HepG2 (cell line): ENCODE results near the gene POLR1C. TPM values are rescaled to one million over a fixed set of nuclear protein-coding genes. Genes with fewer than 3 reads are reported as not detected.

ENCODE experiments used
- ARID2 ChIP-seq: sonication (generic); formaldehyde crosslinking; IDR thresholded peaks from 2 replicates; pipeline ENCODE4 v1.8.1; 2022; ENCODE audit warnings: mild to moderate bottlenecking, missing genetic modification reagents, borderline replicate concordance
- ATAD3A ChIP-seq: sonication (generic); formaldehyde crosslinking; IDR thresholded peaks from 2 replicates; pipeline ENCODE4 v1.4.0; 2020; ENCODE audit warnings: missing genetic modification reagents
- ATM ChIP-seq: fragments of 450-650 bp; IDR thresholded peaks from 2 replicates; pipeline ENCODE4 v1.7.1; 2017; ENCODE audit warnings: mild to moderate bottlenecking, borderline replicate concordance
- BORCS8-MEF2B ChIP-seq: sonication (generic); formaldehyde crosslinking; IDR thresholded peaks from 2 replicates; pipeline ENCODE4 v1.8.0; 2022; ENCODE audit warnings: mild to moderate bottlenecking, missing genetic modification reagents
- GATAD2A ChIP-seq: IDR thresholded peaks from 2 replicates; pipeline ENCODE4 v1.6.1; 2016
- IRX3 ChIP-seq: sonication (generic); formaldehyde crosslinking; IDR thresholded peaks from 2 replicates; pipeline ENCODE4 v1.8.1; 2023; ENCODE audit warnings: mild to moderate bottlenecking, low read depth, missing genetic modification reagents, borderline replicate concordance
- KDM2A ChIP-seq: sonication (generic); formaldehyde crosslinking; IDR thresholded peaks from 2 replicates; pipeline ENCODE4 v1.4.0; 2020; ENCODE audit warnings: low read depth, missing genetic modification reagents, borderline replicate concordance
- NCOA5 ChIP-seq: sonication (generic); formaldehyde crosslinking; IDR thresholded peaks from 2 replicates; pipeline ENCODE4 v1.4.0; 2020; ENCODE audit warnings: missing genetic modification reagents
- PLRG1 ChIP-seq: fragments of 450-650 bp; conservative IDR thresholded peaks from 2 replicates; pipeline ENCODE4 v1.6.1; 2016
- SP5 ChIP-seq: IDR thresholded peaks from 2 replicates; pipeline ENCODE4 v1.6.1; 2016; ENCODE audit warnings: low read depth, borderline replicate concordance
- TCF12 ChIP-seq, 2 experiments: fragments of 450-650 bp in 1 of 2; sonication (generic) in 1 of 2; formaldehyde crosslinking in 1 of 2; IDR thresholded peaks; 2 replicates each; pipeline versions ENCODE4 v1.6.1 to v1.8.0; 2017 to 2022; ENCODE audit warnings: antibody characterized with exemption in 1 of 2, mild to moderate bottlenecking in 1 of 2, missing genetic modification reagents in 1 of 2, moderate library complexity in 1 of 2
- YY1 ChIP-seq: IDR thresholded peaks from 2 replicates; pipeline ENCODE4 v1.6.1; 2011; ENCODE audit warnings: low read length, low read depth, moderate library complexity, mild to moderate bottlenecking; ENCODE audit not compliant: insufficient read depth, insufficient replicate concordance
- ZBTB20 ChIP-seq: sonication (generic); formaldehyde crosslinking; IDR thresholded peaks from 2 replicates; pipeline ENCODE4 v1.8.1; 2023; ENCODE audit warnings: missing genetic modification reagents, low read depth, mild to moderate bottlenecking, borderline replicate concordance
- ZFP36L1 ChIP-seq: sonication (generic); formaldehyde crosslinking; IDR thresholded peaks from 2 replicates; pipeline ENCODE4 v1.8.0; 2022; ENCODE audit warnings: mild to moderate bottlenecking, missing genetic modification reagents, moderate library complexity
- ZNF234 ChIP-seq: sonication (generic); formaldehyde crosslinking; conservative IDR thresholded peaks from 2 replicates; pipeline ENCODE4 v1.5.1; 2020; ENCODE audit warnings: mild to moderate bottlenecking, missing genetic modification reagents
- ZNF331 ChIP-seq: sonication (generic); formaldehyde crosslinking; IDR thresholded peaks from 2 replicates; pipeline ENCODE4 v1.4.0; 2020; ENCODE audit warnings: missing genetic modification reagents
- ZNF672 ChIP-seq: sonication (generic); formaldehyde crosslinking; IDR thresholded peaks from 2 replicates; pipeline ENCODE4 v1.8.1; 2022; ENCODE audit warnings: missing genetic modification reagents
- ZSCAN29 ChIP-seq: sonication (generic); formaldehyde crosslinking; conservative IDR thresholded peaks from 2 replicates; pipeline ENCODE4 v1.4.0; 2020; ENCODE audit warnings: mild to moderate bottlenecking, missing genetic modification reagents
- polyA plus RNA-seq, 8 experiments: library from polyadenylated mRNA; depleted of rRNA in 3 of 8; stranded (reverse) in 7 of 8; unstranded in 1 of 8; fragments of >200 nt; fragmentation: Illumina TruSeq in 4 of 8; extraction: Trizol in 4 of 8; gene quantifications; 2 replicates each; pipeline versions ENCODE4 v1.2.1 to v1.2.3, GENCODE V29; 2011 to 2016; ENCODE audit warnings: low read depth in 4 of 8, missing spikeins in 1 of 8, mixed read lengths in 1 of 8; ENCODE audit not compliant: insufficient read depth in 1 of 8
- total RNA-seq, 5 experiments: library from RNA; depleted of rRNA; stranded (reverse); fragments of >200 nt; fragmentation: Illumina TruSeq; extraction: Trizol; gene quantifications; 2 replicates each; pipeline ENCODE4 v1.2.3, GENCODE V29; 2016; ENCODE audit warnings: low read depth in 1 of 5
- TF ChIP-seq, protein P1 (sequence below): sonication (generic); formaldehyde crosslinking; IDR thresholded peaks from 2 replicates; pipeline ENCODE4 v1.5.0; 2020; ENCODE audit warnings: mild to moderate bottlenecking, missing genetic modification reagents, borderline replicate concordance
- TF ChIP-seq, protein P2 (sequence below): sonication (generic); formaldehyde crosslinking; IDR thresholded peaks from 2 replicates; pipeline ENCODE4 v1.8.1; 2023; ENCODE audit warnings: missing genetic modification reagents, inconsistent platforms, borderline replicate concordance
- TF ChIP-seq, protein P3 (sequence below): sonication (generic); formaldehyde crosslinking; IDR thresholded peaks from 2 replicates; pipeline ENCODE4 v1.4.0; 2020; ENCODE audit warnings: missing genetic modification reagents

Gene POLR1C
- total and polyA plus RNA-seq, 2 of the 13 experiments (the other 11 are each of a cell fraction or from before 2014, with no cell fraction given) = 62.6 to 72.2 TPM

DNA sequence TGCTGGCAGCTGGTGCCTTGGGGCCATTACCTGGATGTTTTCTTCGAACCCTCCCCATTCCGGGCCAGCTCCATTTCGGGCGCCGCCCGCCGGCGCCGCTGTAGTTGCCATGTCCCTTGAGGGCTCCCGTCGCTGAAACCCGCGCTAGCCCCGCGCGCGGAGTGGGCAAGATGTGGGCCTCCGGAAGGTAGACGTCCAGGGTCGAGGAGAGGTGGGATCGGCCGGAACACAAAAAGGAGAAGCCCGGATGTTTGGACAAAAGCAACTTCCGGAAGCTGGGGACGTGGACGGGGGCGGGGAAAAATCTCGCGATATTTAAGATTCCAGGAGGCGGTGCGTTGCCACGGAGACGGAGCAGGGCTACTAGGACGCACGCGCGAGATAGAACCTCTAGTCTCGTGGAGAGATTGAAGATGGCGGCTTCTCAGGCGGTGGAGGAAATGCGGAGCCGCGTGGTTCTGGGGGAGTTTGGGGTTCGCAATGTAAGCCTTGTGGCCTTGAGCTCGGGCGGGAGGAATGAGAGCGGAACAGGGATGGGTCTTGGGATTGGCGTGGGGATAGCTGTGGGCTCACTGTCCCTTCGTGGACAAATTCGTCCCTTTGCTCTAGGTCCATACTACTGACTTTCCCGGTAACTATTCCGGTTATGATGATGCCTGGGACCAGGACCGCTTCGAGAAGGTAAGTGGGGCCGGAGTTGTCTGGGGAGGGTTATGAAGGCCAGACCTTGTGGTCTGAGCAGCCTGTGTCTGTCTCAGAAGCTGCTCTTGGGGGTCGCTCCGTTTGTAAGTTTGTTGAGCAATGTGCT, at the start of gene POLR1C, which contains the start of gene YIPF3 (continued):
- TF ChIP-seq GATAD2A (CRISPR knock-in tag) = peak; percentile 82
- TF ChIP-seq ZNF234 (CRISPR knock-in tag) = no peak
- 0 out of 2 replicates have a peak, but pooled peaks have one; percentile 27 for TF ChIP-seq ZSCAN29 (CRISPR knock-in tag)
- TF ChIP-seq IRX3 (CRISPR knock-in tag) = 0 out of 2 replicates have a peak, but pooled peaks have one; percentile 56
- no peak for TF ChIP-seq ZNF672 (CRISPR knock-in tag)
- TF ChIP-seq ATAD3A = no peak
- peak; percentile 62; the same call in 1 of the 2 replicates for TF ChIP-seq SP5 (CRISPR knock-in tag)
- TF ChIP-seq PLRG1 = no peak
- TF ChIP-seq, protein P1, sequence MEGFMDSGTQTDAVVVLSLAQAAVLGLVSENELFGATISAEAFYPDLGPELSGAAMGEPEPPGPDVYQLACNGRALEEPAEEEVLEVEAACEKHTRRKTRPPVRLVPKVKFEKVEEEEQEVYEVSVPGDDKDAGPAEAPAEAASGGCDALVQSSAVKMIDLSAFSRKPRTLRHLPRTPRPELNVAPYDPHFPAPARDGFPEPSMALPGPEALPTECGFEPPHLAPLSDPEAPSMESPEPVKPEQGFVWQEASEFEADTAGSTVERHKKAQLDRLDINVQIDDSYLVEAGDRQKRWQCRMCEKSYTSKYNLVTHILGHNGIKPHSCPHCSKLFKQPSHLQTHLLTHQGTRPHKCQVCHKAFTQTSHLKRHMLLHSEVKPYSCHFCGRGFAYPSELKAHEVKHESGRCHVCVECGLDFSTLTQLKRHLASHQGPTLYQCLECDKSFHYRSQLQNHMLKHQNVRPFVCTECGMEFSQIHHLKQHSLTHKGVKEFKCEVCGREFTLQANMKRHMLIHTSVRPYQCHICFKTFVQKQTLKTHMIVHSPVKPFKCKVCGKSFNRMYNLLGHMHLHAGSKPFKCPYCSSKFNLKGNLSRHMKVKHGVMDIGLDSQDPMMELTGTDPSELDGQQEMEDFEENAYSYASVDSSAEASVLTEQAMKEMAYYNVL (CRISPR knock-in tag) = peak; percentile 56; the same call in 1 of the 2 replicates
- no peak for TF ChIP-seq TCF12 (IDR thresholded peaks at IDR 0.05)
- no peak for TF ChIP-seq TCF12 (CRISPR knock-in tag; IDR thresholded peaks at IDR 0.05)
- TF ChIP-seq KDM2A (CRISPR knock-in tag) = peak; percentile 91
- TF ChIP-seq NCOA5 (CRISPR knock-in tag) = no peak
- TF ChIP-seq, protein P2, sequence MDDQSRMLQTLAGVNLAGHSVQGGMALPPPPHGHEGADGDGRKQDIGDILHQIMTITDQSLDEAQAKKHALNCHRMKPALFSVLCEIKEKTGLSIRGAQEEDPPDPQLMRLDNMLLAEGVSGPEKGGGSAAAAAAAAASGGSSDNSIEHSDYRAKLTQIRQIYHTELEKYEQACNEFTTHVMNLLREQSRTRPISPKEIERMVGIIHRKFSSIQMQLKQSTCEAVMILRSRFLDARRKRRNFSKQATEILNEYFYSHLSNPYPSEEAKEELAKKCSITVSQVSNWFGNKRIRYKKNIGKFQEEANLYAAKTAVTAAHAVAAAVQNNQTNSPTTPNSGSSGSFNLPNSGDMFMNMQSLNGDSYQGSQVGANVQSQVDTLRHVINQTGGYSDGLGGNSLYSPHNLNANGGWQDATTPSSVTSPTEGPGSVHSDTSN = no peak; the same call in 1 of the 2 replicates
- TF ChIP-seq BORCS8-MEF2B (CRISPR knock-in tag) = peak; percentile 34; the same call in 1 of the 2 replicates
- TF ChIP-seq ATM = no peak
- TF ChIP-seq ZBTB20 (CRISPR knock-in tag) = peak; percentile 33; the same call in 1 of the 2 replicates
- TF ChIP-seq YY1 = peak; percentile 97
- TF ChIP-seq, protein P3, sequence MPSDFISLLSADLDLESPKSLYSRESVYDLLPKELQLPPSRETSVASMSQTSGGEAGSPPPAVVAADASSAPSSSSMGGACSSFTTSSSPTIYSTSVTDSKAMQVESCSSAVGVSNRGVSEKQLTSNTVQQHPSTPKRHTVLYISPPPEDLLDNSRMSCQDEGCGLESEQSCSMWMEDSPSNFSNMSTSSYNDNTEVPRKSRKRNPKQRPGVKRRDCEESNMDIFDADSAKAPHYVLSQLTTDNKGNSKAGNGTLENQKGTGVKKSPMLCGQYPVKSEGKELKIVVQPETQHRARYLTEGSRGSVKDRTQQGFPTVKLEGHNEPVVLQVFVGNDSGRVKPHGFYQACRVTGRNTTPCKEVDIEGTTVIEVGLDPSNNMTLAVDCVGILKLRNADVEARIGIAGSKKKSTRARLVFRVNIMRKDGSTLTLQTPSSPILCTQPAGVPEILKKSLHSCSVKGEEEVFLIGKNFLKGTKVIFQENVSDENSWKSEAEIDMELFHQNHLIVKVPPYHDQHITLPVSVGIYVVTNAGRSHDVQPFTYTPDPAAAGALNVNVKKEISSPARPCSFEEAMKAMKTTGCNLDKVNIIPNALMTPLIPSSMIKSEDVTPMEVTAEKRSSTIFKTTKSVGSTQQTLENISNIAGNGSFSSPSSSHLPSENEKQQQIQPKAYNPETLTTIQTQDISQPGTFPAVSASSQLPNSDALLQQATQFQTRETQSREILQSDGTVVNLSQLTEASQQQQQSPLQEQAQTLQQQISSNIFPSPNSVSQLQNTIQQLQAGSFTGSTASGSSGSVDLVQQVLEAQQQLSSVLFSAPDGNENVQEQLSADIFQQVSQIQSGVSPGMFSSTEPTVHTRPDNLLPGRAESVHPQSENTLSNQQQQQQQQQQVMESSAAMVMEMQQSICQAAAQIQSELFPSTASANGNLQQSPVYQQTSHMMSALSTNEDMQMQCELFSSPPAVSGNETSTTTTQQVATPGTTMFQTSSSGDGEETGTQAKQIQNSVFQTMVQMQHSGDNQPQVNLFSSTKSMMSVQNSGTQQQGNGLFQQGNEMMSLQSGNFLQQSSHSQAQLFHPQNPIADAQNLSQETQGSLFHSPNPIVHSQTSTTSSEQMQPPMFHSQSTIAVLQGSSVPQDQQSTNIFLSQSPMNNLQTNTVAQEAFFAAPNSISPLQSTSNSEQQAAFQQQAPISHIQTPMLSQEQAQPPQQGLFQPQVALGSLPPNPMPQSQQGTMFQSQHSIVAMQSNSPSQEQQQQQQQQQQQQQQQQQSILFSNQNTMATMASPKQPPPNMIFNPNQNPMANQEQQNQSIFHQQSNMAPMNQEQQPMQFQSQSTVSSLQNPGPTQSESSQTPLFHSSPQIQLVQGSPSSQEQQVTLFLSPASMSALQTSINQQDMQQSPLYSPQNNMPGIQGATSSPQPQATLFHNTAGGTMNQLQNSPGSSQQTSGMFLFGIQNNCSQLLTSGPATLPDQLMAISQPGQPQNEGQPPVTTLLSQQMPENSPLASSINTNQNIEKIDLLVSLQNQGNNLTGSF (CRISPR knock-in tag) = peak; percentile 46; the same call in 1 of the 2 replicates
- TF ChIP-seq ARID2 = 0 out of 2 replicates have a peak, but pooled peaks have one; percentile 85
- TF ChIP-seq ZNF331 (CRISPR knock-in tag) = 0 out of 2 replicates have a peak, but pooled peaks have one; percentile 33
- TF ChIP-seq ZFP36L1 (CRISPR knock-in tag) = peak; percentile 72; the same call in 1 of the 2 replicates
